ENCODE results near the gene XPO5. TPM values are rescaled to one million over a fixed set of nuclear protein-coding genes. Genes with fewer than 3 reads are reported as not detected.

The XPO5 gene
- total and polyA plus RNA-seq, 9 of the 15 experiments (the other 6 are each of a cell fraction or from before 2014, with no cell fraction given), result 36.0 to 170 (median 99.1) TPM

DNA sequence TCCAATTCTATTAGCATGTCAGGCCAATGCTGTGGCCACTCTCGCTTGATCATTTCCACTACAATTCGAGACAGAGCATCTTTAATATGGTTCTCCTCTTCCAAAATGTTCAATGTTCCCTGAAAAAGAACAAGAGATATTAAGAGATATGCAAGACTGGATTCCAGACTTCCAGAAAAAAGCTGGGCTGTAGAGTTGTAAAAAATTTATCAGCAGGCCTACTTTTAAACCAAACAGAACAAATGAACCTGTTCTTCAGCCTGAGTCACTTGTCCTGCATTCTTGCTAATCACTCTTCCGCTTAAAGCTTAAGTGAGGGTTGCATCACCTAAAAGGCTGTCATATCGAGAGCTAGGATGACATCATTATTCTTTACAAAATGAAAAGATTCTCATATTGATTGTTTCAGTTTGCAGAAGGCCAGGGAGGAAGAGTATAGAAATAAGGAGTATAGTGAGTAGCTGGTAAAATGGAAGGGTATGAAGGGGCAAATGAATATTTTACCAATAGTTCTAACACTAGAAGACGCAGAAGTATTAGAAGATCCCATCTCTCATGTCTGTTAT is 4.9 kb downstream of the XPO5 start (continued):
- TF ChIP-seq, protein P1, sequence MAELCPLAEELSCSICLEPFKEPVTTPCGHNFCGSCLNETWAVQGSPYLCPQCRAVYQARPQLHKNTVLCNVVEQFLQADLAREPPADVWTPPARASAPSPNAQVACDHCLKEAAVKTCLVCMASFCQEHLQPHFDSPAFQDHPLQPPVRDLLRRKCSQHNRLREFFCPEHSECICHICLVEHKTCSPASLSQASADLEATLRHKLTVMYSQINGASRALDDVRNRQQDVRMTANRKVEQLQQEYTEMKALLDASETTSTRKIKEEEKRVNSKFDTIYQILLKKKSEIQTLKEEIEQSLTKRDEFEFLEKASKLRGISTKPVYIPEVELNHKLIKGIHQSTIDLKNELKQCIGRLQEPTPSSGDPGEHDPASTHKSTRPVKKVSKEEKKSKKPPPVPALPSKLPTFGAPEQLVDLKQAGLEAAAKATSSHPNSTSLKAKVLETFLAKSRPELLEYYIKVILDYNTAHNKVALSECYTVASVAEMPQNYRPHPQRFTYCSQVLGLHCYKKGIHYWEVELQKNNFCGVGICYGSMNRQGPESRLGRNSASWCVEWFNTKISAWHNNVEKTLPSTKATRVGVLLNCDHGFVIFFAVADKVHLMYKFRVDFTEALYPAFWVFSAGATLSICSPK (IDR thresholded peaks at IDR 0.05; ENCODE audit: borderline replicate concordance), result no peak
- TF ChIP-seq SP2 (IDR thresholded peaks at IDR 0.05; ENCODE audit: extremely low read depth, low read depth, low read length, poor library complexity, severe bottlenecking) (no peak), GTF2F1 (IDR thresholded peaks at IDR 0.05; ENCODE audit: low read depth, low read length) (no peak), ZBTB17 (CRISPR knock-in tag; IDR thresholded peaks at IDR 0.05) (0 out of 2 replicates have a peak, but pooled peaks have one; percentile 28), CHD4 (IDR thresholded peaks at IDR 0.05; ENCODE audit: insufficient read depth, insufficient replicate concordance, low read depth, low read length, poor library complexity, severe bottlenecking) (no peak), HDAC1 (IDR thresholded peaks at IDR 0.05) (no peak), FOXK1 (CRISPR knock-in tag; IDR thresholded peaks at IDR 0.05; ENCODE audit: borderline replicate concordance) (no peak), RAD51 (IDR thresholded peaks at IDR 0.05; ENCODE audit: borderline replicate concordance, low read depth) (no peak), TSC22D4 (tag; IDR thresholded peaks at IDR 0.05) (no peak), ZNF77 (CRISPR knock-in tag; IDR thresholded peaks at IDR 0.05) (no peak), NCOA2 (IDR thresholded peaks at IDR 0.05; ENCODE audit: partially characterized antibody in 2 of 2) (no peak), JUN (IDR thresholded peaks at IDR 0.05; ENCODE audit: borderline replicate concordance, low read depth, low read length) (peak; percentile 99), JUN (CRISPR knock-in tag; IDR thresholded peaks at IDR 0.05; ENCODE audit: borderline replicate concordance) (peak; percentile 70; the same call in 1 of the 2 replicates), CBFA2T3 (IDR thresholded peaks at IDR 0.05) (no peak), RUNX1 (IDR thresholded peaks at IDR 0.05; ENCODE audit: low read depth) (no peak), CBFB (CRISPR knock-in tag; IDR thresholded peaks at IDR 0.05) (no peak), ZNF175 (CRISPR knock-in tag; IDR thresholded peaks at IDR 0.05; ENCODE audit: low read depth) (peak; percentile 99)
- TF ChIP-seq, protein P2, sequence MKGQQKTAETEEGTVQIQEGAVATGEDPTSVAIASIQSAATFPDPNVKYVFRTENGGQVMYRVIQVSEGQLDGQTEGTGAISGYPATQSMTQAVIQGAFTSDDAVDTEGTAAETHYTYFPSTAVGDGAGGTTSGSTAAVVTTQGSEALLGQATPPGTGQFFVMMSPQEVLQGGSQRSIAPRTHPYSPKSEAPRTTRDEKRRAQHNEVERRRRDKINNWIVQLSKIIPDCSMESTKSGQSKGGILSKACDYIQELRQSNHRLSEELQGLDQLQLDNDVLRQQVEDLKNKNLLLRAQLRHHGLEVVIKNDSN (CRISPR knock-in tag; IDR thresholded peaks at IDR 0.05), result no peak
- TF ChIP-seq, protein P3, sequence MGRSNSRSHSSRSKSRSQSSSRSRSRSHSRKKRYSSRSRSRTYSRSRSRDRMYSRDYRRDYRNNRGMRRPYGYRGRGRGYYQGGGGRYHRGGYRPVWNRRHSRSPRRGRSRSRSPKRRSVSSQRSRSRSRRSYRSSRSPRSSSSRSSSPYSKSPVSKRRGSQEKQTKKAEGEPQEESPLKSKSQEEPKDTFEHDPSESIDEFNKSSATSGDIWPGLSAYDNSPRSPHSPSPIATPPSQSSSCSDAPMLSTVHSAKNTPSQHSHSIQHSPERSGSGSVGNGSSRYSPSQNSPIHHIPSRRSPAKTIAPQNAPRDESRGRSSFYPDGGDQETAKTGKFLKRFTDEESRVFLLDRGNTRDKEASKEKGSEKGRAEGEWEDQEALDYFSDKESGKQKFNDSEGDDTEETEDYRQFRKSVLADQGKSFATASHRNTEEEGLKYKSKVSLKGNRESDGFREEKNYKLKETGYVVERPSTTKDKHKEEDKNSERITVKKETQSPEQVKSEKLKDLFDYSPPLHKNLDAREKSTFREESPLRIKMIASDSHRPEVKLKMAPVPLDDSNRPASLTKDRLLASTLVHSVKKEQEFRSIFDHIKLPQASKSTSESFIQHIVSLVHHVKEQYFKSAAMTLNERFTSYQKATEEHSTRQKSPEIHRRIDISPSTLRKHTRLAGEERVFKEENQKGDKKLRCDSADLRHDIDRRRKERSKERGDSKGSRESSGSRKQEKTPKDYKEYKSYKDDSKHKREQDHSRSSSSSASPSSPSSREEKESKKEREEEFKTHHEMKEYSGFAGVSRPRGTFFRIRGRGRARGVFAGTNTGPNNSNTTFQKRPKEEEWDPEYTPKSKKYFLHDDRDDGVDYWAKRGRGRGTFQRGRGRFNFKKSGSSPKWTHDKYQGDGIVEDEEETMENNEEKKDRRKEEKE (IDR thresholded peaks at IDR 0.05; ENCODE audit: borderline replicate concordance in 1 of 2, control insufficient read depth in 1 of 2, low read depth in 2 of 2, low read length in 1 of 2), result no peak
